ENCODE data around the gene CLK3.

- TF ChIP-seq CTCF (IDR thresholded peaks at IDR 0.05) = no peak
- TF ChIP-seq POLR2A (IDR thresholded peaks at IDR 0.05) = no peak
These were observed 18.1 kb downstream of the CLK3 start for GRCh38 chr15:74633781-74634180.
